H1 (cell line): ENCODE data around the gene KANTR. TPM values are rescaled to one million over a fixed set of nuclear protein-coding genes. Genes with fewer than 3 reads are reported as not detected.

Experiments used
- ASH2L ChIP-seq: fragments of 200-600, 300-600 bp; sonication (generic); IDR thresholded peaks from one replicate; pipeline ENCODE4 v1.7.1; 2017; ENCODE audit warnings: low read length
- SIN3A ChIP-seq, 2 experiments: IDR thresholded peaks in 1 of 2; conservative IDR thresholded peaks in 1 of 2; 2 replicates each; pipeline ENCODE4 v1.6.1; 2011 to 2012; ENCODE audit warnings: low read length in 2 of 2, improper control_type of control experiment in 1 of 2, low read depth in 1 of 2, mild to moderate bottlenecking in 1 of 2
- polyA plus RNA-seq, 7 experiments: library from polyadenylated mRNA; depleted of rRNA in 3 of 7; stranded (reverse) in 5 of 7; unstranded in 2 of 7; fragments of >200 nt in 5 of 7; fragments of 200-250 nt in 2 of 7; gene quantifications; 1 replicate in 5 of 7; 2 replicates in 1 of 7; 4 replicates in 1 of 7; pipeline versions ENCODE4 v1.2.1 to v1.2.3, GENCODE V29; 2011 to 2013; ENCODE audit warnings: missing spikeins in 2 of 7, mixed read lengths in 2 of 7
- total RNA-seq: library from RNA; stranded (reverse); fragmentation: NEBNext Ultra II Directional; extraction: Animal tissue kit (Norgen Biotek cat#: 25700); gene quantifications from 2 replicates; pipeline ENCODE4 v1.2.1, GENCODE V29; 2021
- TF ChIP-seq, protein P1 (sequence below): fragments of 300-600 bp; sonication (generic); IDR thresholded peaks from 2 replicates; pipeline ENCODE4 v1.7.1; 2012; ENCODE audit warnings: low read length, moderate library complexity, mild to moderate bottlenecking, inconsistent platforms; ENCODE audit not compliant: insufficient replicate concordance

Gene KANTR
- total and polyA plus RNA-seq, 2 of the 8 experiments (the other 6 are each of a cell fraction or from before 2014, with no cell fraction given) = 7.7 to 9.5 TPM

DNA sequence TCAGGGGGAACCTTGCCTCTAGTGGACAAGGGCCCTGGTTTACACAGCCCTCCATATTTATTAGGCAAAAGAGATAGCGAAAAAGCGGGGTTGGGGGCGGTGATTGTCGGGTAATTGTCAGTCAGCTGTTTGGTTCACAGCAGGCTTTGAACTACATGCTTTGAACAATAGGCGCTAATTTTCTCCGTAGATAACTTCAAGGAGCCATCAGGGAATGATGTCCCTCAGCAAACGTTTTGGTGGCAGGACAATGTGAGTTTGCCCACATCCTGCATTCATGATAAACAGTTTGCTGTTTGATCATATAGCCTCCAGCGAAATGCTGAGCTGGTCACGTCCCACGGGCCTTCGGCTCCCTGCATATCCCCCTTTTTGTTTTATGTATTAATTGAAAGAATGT, 65.2 kb downstream of the KANTR start (continued):
- TF ChIP-seq, protein P1, sequence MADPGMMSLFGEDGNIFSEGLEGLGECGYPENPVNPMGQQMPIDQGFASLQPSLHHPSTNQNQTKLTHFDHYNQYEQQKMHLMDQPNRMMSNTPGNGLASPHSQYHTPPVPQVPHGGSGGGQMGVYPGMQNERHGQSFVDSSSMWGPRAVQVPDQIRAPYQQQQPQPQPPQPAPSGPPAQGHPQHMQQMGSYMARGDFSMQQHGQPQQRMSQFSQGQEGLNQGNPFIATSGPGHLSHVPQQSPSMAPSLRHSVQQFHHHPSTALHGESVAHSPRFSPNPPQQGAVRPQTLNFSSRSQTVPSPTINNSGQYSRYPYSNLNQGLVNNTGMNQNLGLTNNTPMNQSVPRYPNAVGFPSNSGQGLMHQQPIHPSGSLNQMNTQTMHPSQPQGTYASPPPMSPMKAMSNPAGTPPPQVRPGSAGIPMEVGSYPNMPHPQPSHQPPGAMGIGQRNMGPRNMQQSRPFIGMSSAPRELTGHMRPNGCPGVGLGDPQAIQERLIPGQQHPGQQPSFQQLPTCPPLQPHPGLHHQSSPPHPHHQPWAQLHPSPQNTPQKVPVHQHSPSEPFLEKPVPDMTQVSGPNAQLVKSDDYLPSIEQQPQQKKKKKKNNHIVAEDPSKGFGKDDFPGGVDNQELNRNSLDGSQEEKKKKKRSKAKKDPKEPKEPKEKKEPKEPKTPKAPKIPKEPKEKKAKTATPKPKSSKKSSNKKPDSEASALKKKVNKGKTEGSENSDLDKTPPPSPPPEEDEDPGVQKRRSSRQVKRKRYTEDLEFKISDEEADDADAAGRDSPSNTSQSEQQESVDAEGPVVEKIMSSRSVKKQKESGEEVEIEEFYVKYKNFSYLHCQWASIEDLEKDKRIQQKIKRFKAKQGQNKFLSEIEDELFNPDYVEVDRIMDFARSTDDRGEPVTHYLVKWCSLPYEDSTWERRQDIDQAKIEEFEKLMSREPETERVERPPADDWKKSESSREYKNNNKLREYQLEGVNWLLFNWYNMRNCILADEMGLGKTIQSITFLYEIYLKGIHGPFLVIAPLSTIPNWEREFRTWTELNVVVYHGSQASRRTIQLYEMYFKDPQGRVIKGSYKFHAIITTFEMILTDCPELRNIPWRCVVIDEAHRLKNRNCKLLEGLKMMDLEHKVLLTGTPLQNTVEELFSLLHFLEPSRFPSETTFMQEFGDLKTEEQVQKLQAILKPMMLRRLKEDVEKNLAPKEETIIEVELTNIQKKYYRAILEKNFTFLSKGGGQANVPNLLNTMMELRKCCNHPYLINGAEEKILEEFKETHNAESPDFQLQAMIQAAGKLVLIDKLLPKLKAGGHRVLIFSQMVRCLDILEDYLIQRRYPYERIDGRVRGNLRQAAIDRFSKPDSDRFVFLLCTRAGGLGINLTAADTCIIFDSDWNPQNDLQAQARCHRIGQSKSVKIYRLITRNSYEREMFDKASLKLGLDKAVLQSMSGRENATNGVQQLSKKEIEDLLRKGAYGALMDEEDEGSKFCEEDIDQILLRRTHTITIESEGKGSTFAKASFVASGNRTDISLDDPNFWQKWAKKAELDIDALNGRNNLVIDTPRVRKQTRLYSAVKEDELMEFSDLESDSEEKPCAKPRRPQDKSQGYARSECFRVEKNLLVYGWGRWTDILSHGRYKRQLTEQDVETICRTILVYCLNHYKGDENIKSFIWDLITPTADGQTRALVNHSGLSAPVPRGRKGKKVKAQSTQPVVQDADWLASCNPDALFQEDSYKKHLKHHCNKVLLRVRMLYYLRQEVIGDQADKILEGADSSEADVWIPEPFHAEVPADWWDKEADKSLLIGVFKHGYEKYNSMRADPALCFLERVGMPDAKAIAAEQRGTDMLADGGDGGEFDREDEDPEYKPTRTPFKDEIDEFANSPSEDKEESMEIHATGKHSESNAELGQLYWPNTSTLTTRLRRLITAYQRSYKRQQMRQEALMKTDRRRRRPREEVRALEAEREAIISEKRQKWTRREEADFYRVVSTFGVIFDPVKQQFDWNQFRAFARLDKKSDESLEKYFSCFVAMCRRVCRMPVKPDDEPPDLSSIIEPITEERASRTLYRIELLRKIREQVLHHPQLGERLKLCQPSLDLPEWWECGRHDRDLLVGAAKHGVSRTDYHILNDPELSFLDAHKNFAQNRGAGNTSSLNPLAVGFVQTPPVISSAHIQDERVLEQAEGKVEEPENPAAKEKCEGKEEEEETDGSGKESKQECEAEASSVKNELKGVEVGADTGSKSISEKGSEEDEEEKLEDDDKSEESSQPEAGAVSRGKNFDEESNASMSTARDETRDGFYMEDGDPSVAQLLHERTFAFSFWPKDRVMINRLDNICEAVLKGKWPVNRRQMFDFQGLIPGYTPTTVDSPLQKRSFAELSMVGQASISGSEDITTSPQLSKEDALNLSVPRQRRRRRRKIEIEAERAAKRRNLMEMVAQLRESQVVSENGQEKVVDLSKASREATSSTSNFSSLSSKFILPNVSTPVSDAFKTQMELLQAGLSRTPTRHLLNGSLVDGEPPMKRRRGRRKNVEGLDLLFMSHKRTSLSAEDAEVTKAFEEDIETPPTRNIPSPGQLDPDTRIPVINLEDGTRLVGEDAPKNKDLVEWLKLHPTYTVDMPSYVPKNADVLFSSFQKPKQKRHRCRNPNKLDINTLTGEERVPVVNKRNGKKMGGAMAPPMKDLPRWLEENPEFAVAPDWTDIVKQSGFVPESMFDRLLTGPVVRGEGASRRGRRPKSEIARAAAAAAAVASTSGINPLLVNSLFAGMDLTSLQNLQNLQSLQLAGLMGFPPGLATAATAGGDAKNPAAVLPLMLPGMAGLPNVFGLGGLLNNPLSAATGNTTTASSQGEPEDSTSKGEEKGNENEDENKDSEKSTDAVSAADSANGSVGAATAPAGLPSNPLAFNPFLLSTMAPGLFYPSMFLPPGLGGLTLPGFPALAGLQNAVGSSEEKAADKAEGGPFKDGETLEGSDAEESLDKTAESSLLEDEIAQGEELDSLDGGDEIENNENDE = no peak
- TF ChIP-seq ASH2L (no peak), SIN3A (conservative IDR thresholded peaks at IDR 0.05 in 1 of 2, IDR thresholded peaks at IDR 0.05 in 1 of 2; ENCODE audit: low read depth in 1 of 2, low read length in 2 of 2) (no peak)
